Psoas muscle (tissue), 8 donors: ENCODE results near the gene SEMA3B. TPM values are rescaled to one million over a fixed set of nuclear protein-coding genes. Genes with fewer than 3 reads are reported as not detected.
"Not testable (repeated sequence)": the region's sequence is repeated elsewhere in the genome, so short reads cannot be mapped to it uniquely, and the experiment has no call there.

Experiments used
- ATAC-seq, 4 donors: fragments of 200-7000 bp; cut with Tn5 transposase; one replicate each; pipeline ENCODE4 v1.9.1; 2020; ENCODE audit warnings: moderate library complexity in 3 of 4, mild to moderate bottlenecking in 2 of 4
- DNase-seq, 2 donors: peaks; one replicate each; pipeline ENCODE4 v3.0.0-alpha.2; 2020
- H3K27ac ChIP-seq: fragments of 200-600 bp; one replicate; pipeline ENCODE4 v1.8.0; 2022
- H3K27me3 ChIP-seq, 3 donors: fragments of 200-600 bp in 1 of 3; one replicate each; pipeline versions ENCODE4 v1.6.1 to v1.8.0; 2013 to 2022; ENCODE audit warnings: low read length in 2 of 3, mild to moderate bottlenecking in 2 of 3, moderate library complexity in 1 of 3; ENCODE audit not compliant: insufficient read depth in 3 of 3
- H3K36me3 ChIP-seq, 2 donors: fragments of 200-600 bp in 1 of 2; one replicate each; pipeline versions ENCODE4 v1.6.1 to v1.8.0; 2013 to 2022; ENCODE audit warnings: low read depth in 1 of 2, mild to moderate bottlenecking in 1 of 2, moderate library complexity in 1 of 2; ENCODE audit not compliant: insufficient read depth in 1 of 2
- H3K4me1 ChIP-seq: fragments of 200-600 bp; one replicate; pipeline ENCODE4 v1.8.0; 2022
- H3K4me3 ChIP-seq: fragments of 200-600 bp; one replicate; pipeline ENCODE4 v1.8.0; 2022; ENCODE audit warnings: mild to moderate bottlenecking
- H3K9me3 ChIP-seq: fragments of 200-600 bp; one replicate; pipeline ENCODE4 v1.8.0; 2022
- WGBS, 3 donors: extraction: QIAGEN DNeasy Blood & Tissue Kit; methylation state at CpG; one replicate each; pipeline versions ENCODE4 v1.1.6 to v1.1.7; 2013; 5-methylcytosine and 5-hydroxymethylcytosine counted together
- intact Hi-C, 2 donors: fragments of 100-400 bp; cut with DNase I; formaldehyde crosslinking; loops; one replicate each; pipeline versions ENCODE4 v1.11.0 to v1.14.2; 2022
- polyA plus RNA-seq, 3 donors: library from polyadenylated mRNA; stranded (reverse); fragments of 200-250 nt; gene quantifications; one replicate each; pipeline ENCODE4 v1.2.3, GENCODE V29; 2013
- total RNA-seq, 4 donors: library from RNA; stranded (reverse); fragmentation: NEBNext Ultra II Directional in 2 of 4; extraction: Animal tissue kit (Norgen Biotek cat#: 25700) in 2 of 4; gene quantifications; one replicate each; pipeline versions ENCODE4 v1.2.1 to v1.2.4, GENCODE V29; 2021 to 2023
- TF ChIP-seq, protein P1 (sequence below): fragments of 200-600 bp; IDR thresholded peaks from one replicate; pipeline ENCODE4 v1.8.0; 2022; ENCODE audit warnings: antibody characterized with exemption
- donor health status: healthy with polysubstance abuse.
- donor health status: DM: no; HTN: no; CAD: no; lungs with moderate emphysema.
- donor health status: Bipolar disorder and iron deficiency.
- donor health status: healthy.
- donor health status: DM: yes; HTN: yes; CAD: no.
- donor health status: DM: no; HTN: no; CAD: no.
- donor health status: DM: no; HTN: no; CAD: no.
- donor health status: DM: yes; HTN: yes; CAD: no.

Gene SEMA3B
- total and polyA plus RNA-seq, 7 donors: 2.1 to 6.8 (median 3.4) TPM

GRCh38 chr3:50279255-50280016 is 10.5 kb downstream of the SEMA3B start:
- WGBS, 3 donors: 74 to 85% (median 75%) methylated on average over 8 of the region's 8 CpGs
- Histone ChIP-seq H3K4me3 (peak overlapping the region; percentile 60), H3K9me3 (no peaks in the 10 kb centered on the region), H3K4me1 (peaks cover 18% of the 10 kb centered on the region), H3K27ac (peak overlapping the region; percentile 79), H3K27me3 (peaks cover 0 to 1% (median 0%) of the 10 kb centered on the region in 3 donors), H3K36me3 (no peaks in the 10 kb centered on the region)
- intact Hi-C loops: no loop called here
- TF ChIP-seq, protein P1, sequence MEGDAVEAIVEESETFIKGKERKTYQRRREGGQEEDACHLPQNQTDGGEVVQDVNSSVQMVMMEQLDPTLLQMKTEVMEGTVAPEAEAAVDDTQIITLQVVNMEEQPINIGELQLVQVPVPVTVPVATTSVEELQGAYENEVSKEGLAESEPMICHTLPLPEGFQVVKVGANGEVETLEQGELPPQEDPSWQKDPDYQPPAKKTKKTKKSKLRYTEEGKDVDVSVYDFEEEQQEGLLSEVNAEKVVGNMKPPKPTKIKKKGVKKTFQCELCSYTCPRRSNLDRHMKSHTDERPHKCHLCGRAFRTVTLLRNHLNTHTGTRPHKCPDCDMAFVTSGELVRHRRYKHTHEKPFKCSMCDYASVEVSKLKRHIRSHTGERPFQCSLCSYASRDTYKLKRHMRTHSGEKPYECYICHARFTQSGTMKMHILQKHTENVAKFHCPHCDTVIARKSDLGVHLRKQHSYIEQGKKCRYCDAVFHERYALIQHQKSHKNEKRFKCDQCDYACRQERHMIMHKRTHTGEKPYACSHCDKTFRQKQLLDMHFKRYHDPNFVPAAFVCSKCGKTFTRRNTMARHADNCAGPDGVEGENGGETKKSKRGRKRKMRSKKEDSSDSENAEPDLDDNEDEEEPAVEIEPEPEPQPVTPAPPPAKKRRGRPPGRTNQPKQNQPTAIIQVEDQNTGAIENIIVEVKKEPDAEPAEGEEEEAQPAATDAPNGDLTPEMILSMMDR: no peak
- ATAC-seq (peak; percentile 16 to 42 (median 40)), DNase-seq (no peak)

- WGBS, 3 donors: 86 to 92% (median 89%) methylated on average over 6 of the region's 6 CpGs
- H3K4me3 ChIP-seq, H3K4me1 ChIP-seq, H3K27ac ChIP-seq, H3K27me3 ChIP-seq, intact Hi-C loops, H3K9me3 ChIP-seq, ATAC-seq, DNase-seq: not testable (repeated sequence)
- peaks cover 10 to 30% of the 10 kb centered on the region in 2 donors for H3K36me3 ChIP-seq
Measured at GRCh38 chr3:50284121-50284520, 15.2 kb downstream of the SEMA3B start.

DNA sequence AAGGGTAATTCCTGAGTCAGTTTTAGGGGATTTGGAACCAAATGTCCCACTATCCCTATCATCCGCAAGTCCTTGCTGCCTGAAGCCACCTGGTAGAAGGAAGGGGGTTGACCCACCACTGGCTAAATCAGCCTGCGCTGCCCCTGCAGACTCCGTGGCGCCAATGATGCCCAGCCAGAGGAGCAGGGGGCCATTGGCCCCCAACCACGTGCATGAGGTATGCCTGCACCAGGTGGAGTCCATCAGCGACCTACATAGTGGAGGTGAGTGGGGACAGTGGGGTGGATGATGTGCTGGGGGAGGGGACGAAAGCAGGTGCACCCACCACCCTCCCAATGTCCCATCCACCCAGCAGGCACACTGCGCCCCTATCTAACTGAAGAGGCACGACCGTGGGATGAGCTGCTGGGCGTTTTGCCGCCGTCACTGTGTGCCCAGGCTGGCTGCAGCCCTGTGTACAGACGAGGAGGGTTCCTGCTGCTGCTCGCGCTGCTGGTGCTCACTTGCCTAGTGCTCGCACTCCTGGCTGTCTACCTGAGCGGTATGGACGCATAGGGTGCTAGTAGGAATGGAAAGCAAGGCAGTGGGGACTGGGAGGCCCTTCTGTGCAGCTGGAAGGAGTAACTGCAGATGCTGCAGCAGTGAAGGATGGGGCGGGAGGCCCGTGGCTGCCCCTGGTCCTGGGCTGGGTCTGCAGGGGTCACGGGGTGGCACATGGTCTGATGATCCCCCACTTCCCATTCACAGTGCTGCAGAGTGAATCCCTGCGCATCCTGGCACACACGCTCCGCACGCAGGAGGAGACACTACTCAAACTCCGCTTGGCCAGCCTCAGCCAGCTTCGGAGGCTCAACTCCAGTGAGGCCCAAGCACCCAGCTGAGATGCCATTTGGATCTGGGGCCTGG is 17.6 kb downstream of the SEMA3B start:
- DNase-seq (no peak), ATAC-seq (peak in 1 of 4 donors; percentile 10)
- WGBS, 3 donors: 76 to 87% (median 76%) methylated on average over 27 to 28 of the region's 28 CpGs

GRCh38 chr3:50287262-50287661 is 18.3 kb downstream of the SEMA3B start:
- Histone ChIP-seq H3K27me3 (no peaks in the 10 kb centered on the region), H3K27ac (no peak overlapping the region), H3K4me3 (no peak overlapping the region), H3K36me3 (peaks cover 14 to 46% of the 10 kb centered on the region in 2 donors), H3K9me3 (no peaks in the 10 kb centered on the region), H3K4me1 (peaks cover 10% of the 10 kb centered on the region)
- ATAC-seq (no peak), DNase-seq (no peak)
- whole genome bisulfite sequencing, 3 donors: 20 to 42% (median 38%) methylated on average over 1 of the region's 1 CpG
- TF ChIP-seq, protein P1: no peak
- intact Hi-C loops: no loop called here

More for the DNA sequence above, 17.6 kb downstream of the SEMA3B start:
- TF ChIP-seq, protein P1: no peak
- Histone ChIP-seq H3K27ac (no peak overlapping the region), H3K36me3 (peaks cover 14 to 46% of the 10 kb centered on the region in 2 donors), H3K4me3 (no peak overlapping the region), H3K4me1 (peaks cover 10% of the 10 kb centered on the region), H3K9me3 (no peaks in the 10 kb centered on the region), H3K27me3 (no peaks in the 10 kb centered on the region)
- intact Hi-C loops: no loop called here
